Omental fat pad (tissue), 4 donors: Measurements from ENCODE around the gene SLC51B. TPM values are rescaled to one million over a fixed set of nuclear protein-coding genes. Genes with fewer than 3 reads are reported as not detected.

Experiments used
- ATAC-seq: fragments of 150-250 bp; one replicate; pipeline ENCODE4 v1.9.1; 2016; ENCODE audit warnings: mild to moderate bottlenecking, moderate library complexity; ENCODE audit not compliant: low FRiP score
- DNase-seq: peaks from one replicate; pipeline ENCODE4 v3.0.0-alpha.2; 2019; ENCODE audit warnings: low spot score
- CTCF ChIP-seq, 3 donors: fragments of 450-650 bp; IDR thresholded peaks; one replicate each; pipeline ENCODE4 v1.5.1; 2016 to 2017; ENCODE audit warnings: antibody characterized with exemption in 3 of 3, mild to moderate bottlenecking in 3 of 3, moderate library complexity in 2 of 3
- total RNA-seq, 4 donors: library from RNA; depleted of rRNA; stranded (reverse); fragments of >200 nt; gene quantifications; one replicate each; pipeline ENCODE4 v1.1.0, GENCODE V29; 2016

Gene SLC51B
- total RNA-seq, 4 donors from 2014 or later, result not detected

- no peak for TF ChIP-seq CTCF (IDR thresholded peaks at IDR 0.05)
- no peak for DNase-seq
- ATAC-seq, result no peak
Observed at GRCh38 chr15:65020419-65020818, 24.8 kb upstream of the SLC51B start.

- DNase-seq (no peak), ATAC-seq (no peak)
- TF ChIP-seq CTCF (IDR thresholded peaks at IDR 0.05), result no peak
Observed at GRCh38 chr15:65021488-65021887, 23.7 kb upstream of the SLC51B start.

- no peak for DNase-seq
- no peak for TF ChIP-seq CTCF (IDR thresholded peaks at IDR 0.05)
- no peak for ATAC-seq
Observed at GRCh38 chr15:65026756-65027155, 18.4 kb upstream of the SLC51B start.

- DNase-seq, result no peak
- no peak for ATAC-seq
- no peak for TF ChIP-seq CTCF (IDR thresholded peaks at IDR 0.05)
Observed at GRCh38 chr15:65027593-65027992, 17.6 kb upstream of the SLC51B start.

GRCh38 chr15:65028338-65028737, 16.8 kb upstream of the SLC51B start:
- ATAC-seq, result no peak
- DNase-seq, result no peak
- no peak for TF ChIP-seq CTCF (IDR thresholded peaks at IDR 0.05)

- peak; percentile 82 for DNase-seq
- ATAC-seq, result peak; percentile 92
- no peak for TF ChIP-seq CTCF (IDR thresholded peaks at IDR 0.05)
Observed at GRCh38 chr15:65028921-65029735, 16.1 kb upstream of the SLC51B start, which contains the start of gene MTFMT. TSS of gene MTFMT (minus strand) at chr15:65029639. CDS start at chr15:65029613, 26 bp downstream.

- TF ChIP-seq CTCF (IDR thresholded peaks at IDR 0.05), result no peak
- DNase-seq, result no peak
- no peak for ATAC-seq
Observed at GRCh38 chr15:65029736-65030208, 15.4 kb upstream of the SLC51B start.
